Activated naive CD8-positive, alpha-beta T cell treated with anti-CD3 and anti-CD28 coated beads for 36 hours (primary cell): Measurements from ENCODE around the gene OR4D11. TPM values are rescaled to one million over a fixed set of nuclear protein-coding genes. Genes with fewer than 3 reads are reported as not detected.

ENCODE experiments used
- total RNA-seq, 2 experiments: library from RNA; stranded (reverse); gene quantifications; one replicate each; pipeline ENCODE4 v1.2.3, GENCODE V29; 2021

OR4D11 gene
- total RNA-seq, 2 experiments from 2014 or later: not detected

Other genes with a start within 250 kb of the OR4D11 start
- not detected for gene OR5AN1, start 144.7 kb upstream of the OR4D11 start, total RNA-seq
- gene OR5A2, start 77.2 kb upstream of the OR4D11 start, total RNA-seq: not detected
- gene OR5A1, start 67.1 kb upstream of the OR4D11 start, total RNA-seq: not detected
- not detected for gene OR4D6, start 46.6 kb upstream of the OR4D11 start, total RNA-seq
- not detected for gene OR4D10, start 30.3 kb upstream of the OR4D11 start, total RNA-seq
- not detected for gene OR4D9, start 8.0 kb downstream of the OR4D11 start, total RNA-seq
- 10 to 100 TPM; 39.4 to 39.6 TPM for gene OSBP, start 112.2 kb downstream of the OR4D11 start, total RNA-seq
- gene PATL1, start 165.5 kb downstream of the OR4D11 start, total RNA-seq: 10 to 100 TPM; 60.8 to 66.9 TPM
- gene OR10V1, start 210.3 kb downstream of the OR4D11 start, total RNA-seq: not detected